Measurements from ENCODE around the gene ITGA1.

ITGA1 gene

GRCh38 chr5:52773342-52773741 is 14.4 kb upstream of the ITGA1 start:
- DNase-seq = no peak

GRCh38 chr5:52774005-52774410 is 13.7 kb upstream of the ITGA1 start:
- DNase-seq = no peak

GRCh38 chr5:52776116-52776515 is 11.6 kb upstream of the ITGA1 start:
- DNase-seq = no peak

- DNase-seq = no peak
Measured at GRCh38 chr5:52777186-52777585, 10.5 kb upstream of the ITGA1 start.

GRCh38 chr5:52778781-52779180 is 8.9 kb upstream of the ITGA1 start:
- DNase-seq = no peak

- no peak for DNase-seq
Measured at GRCh38 chr5:52779213-52779612, 8.5 kb upstream of the ITGA1 start.

GRCh38 chr5:52783226-52783959 is 4.3 kb upstream of the ITGA1 start:
- DNase-seq = no peak

- DNase-seq = no peak
Measured at GRCh38 chr5:52784737-52785136, 3.0 kb upstream of the ITGA1 start.

- no peak for DNase-seq
Measured at GRCh38 chr5:52786391-52786790, 1.3 kb upstream of the ITGA1 start.

- DNase-seq = peak; percentile 19
Measured at GRCh38 chr5:52786949-52787599, 642 bp upstream of the ITGA1 start.

GRCh38 chr5:52788505-52788821 is 747 bp downstream of the ITGA1 start:
- no peak for DNase-seq

- no peak for DNase-seq
Measured at GRCh38 chr5:52789378-52789777, 1.7 kb downstream of the ITGA1 start.

- DNase-seq = no peak
Measured at GRCh38 chr5:52789851-52790250, 2.1 kb downstream of the ITGA1 start.

- DNase-seq = no peak
Measured at GRCh38 chr5:52791366-52791765, 3.6 kb downstream of the ITGA1 start.

- no peak for DNase-seq
Measured at GRCh38 chr5:52794519-52794918, 6.8 kb downstream of the ITGA1 start.

- DNase-seq = no peak
Measured at GRCh38 chr5:52796031-52796430, 8.3 kb downstream of the ITGA1 start.

- no peak for DNase-seq
Measured at GRCh38 chr5:52796516-52797103, 8.9 kb downstream of the ITGA1 start.

- DNase-seq = no peak
Measured at GRCh38 chr5:52798938-52799337, 11.2 kb downstream of the ITGA1 start.

GRCh38 chr5:52799358-52799982 is 11.8 kb downstream of the ITGA1 start:
- DNase-seq = no peak

GRCh38 chr5:52799983-52800393 is 12.3 kb downstream of the ITGA1 start:
- peak; percentile 92 for DNase-seq

- DNase-seq = no peak
Measured at GRCh38 chr5:52800394-52801213, 12.9 kb downstream of the ITGA1 start.

- DNase-seq = no peak
Measured at GRCh38 chr5:52801329-52801728, 13.6 kb downstream of the ITGA1 start.
